Measurements from ENCODE around the gene ATE1. TPM values are rescaled to one million over a fixed set of nuclear protein-coding genes. Genes with fewer than 3 reads are reported as not detected.

ATE1 gene
- polyA plus RNA-seq, 2 of the 4 experiments (the other 2 are of a cell fraction), result 27.2 to 58.8 TPM

- Histone ChIP-seq H3K4me2 (peak overlapping the region; percentile 77), H3K9me3 (no peaks in the 10 kb centered on the region), H3K4me1 (peaks cover 44% of the 10 kb centered on the region), H3K27ac (peak overlapping the region; percentile 96 to 97), H3K4me3 (peak overlapping the region; percentile 88)
- peak; percentile 81 for ATAC-seq
- WGBS (ENCODE audit: missing lambda C conversion rate), result 3% methylated on average over 7 of the region's 48 CpGs
- DNase-seq (ENCODE audit: low read depth in 1 of 2, low spot score in 1 of 2), result peak in 1 of 2 experiments; percentile 77
- TF ChIP-seq HEYL (CRISPR knock-in tag; IDR thresholded peaks at IDR 0.05) (no peak), NFE2L2 (conservative IDR thresholded peaks at IDR 0.05; ENCODE audit: low read length) (no peak), EHMT2 (IDR thresholded peaks at IDR 0.05; ENCODE audit: low read depth) (no peak), RAD21 (conservative IDR thresholded peaks at IDR 0.05 in 1 of 2, IDR thresholded peaks at IDR 0.05 in 1 of 2) (0 out of 5 replicates have a peak, but pooled peaks of 1 of the 2 experiments have one; percentile 9), POLR2A (IDR thresholded peaks at IDR 0.05; ENCODE audit: low read length) (no peak; the same call in 1 of the 2 replicates), JUN (IDR thresholded peaks at IDR 0.05) (0 out of 5 replicates have a peak, but pooled peaks of 1 of the 2 experiments have one; percentile 12), PHF8 (IDR thresholded peaks at IDR 0.05; ENCODE audit: borderline replicate concordance, low read depth) (peak; percentile 22; the same call in 1 of the 2 replicates)
- FAIRE-seq, result no peak
- POLR2A ChIA-PET, result interaction anchor here (0.6 to 1.7 kb wide), 14 partner anchors 9 to 195 kb away, joined by 3 to 9 read pairs (median 4); partner anchors contain the start of gene NSMCE4A
- CTCF ChIA-PET, result interaction anchor here (0.6 to 1.4 kb wide), 5 partner anchors 21 to 216 kb away, joined by 3 read pairs; no protein-coding TSS in a partner anchor
Observed at GRCh38 chr10:121927318-121927840, 452 bp downstream of the ATE1 start.

GRCh38 chr10:121926671-121927317, 1.0 kb downstream of the ATE1 start:
- peak overlapping the region; percentile 88 for H3K4me3 ChIP-seq
- 1% methylated on average over 20 of the region's 20 CpGs for WGBS (ENCODE audit: missing lambda C conversion rate)
- ATAC-seq, result peak in 1 of 2 experiments; percentile 35; a peak in 3 of 6 replicates
- peak; percentile 31 to 74 for DNase-seq (ENCODE audit: low read depth in 1 of 2, low spot score in 1 of 2)
- H3K9me3 ChIP-seq, result no peaks in the 10 kb centered on the region
- ChIA-PET POLR2A (interaction anchor here (0.6 to 1.7 kb wide), 5 partner anchors 9 to 196 kb away, joined by 3 to 8 read pairs (median 6); partner anchors contain the start of gene NSMCE4A), CTCF (interaction anchor here (1.2 to 1.4 kb wide), 2 partner anchors 185 to 216 kb away, joined by 3 read pairs; no protein-coding TSS in a partner anchor)
- peaks cover 41% of the 10 kb centered on the region for H3K4me1 ChIP-seq
- FAIRE-seq, result no peak
- peak overlapping the region; percentile 96 to 97 for H3K27ac ChIP-seq
- H3K4me2 ChIP-seq, result peak overlapping the region; percentile 77
- TF ChIP-seq MAX (IDR thresholded peaks at IDR 0.05) (no peak), CEBPB (IDR thresholded peaks at IDR 0.05) (peak in 1 of 2 experiments; percentile 58; a peak in 1 of 4 replicates), PHF8 (IDR thresholded peaks at IDR 0.05; ENCODE audit: borderline replicate concordance, low read depth) (no peak), MAFK (IDR thresholded peaks at IDR 0.05; ENCODE audit: partially characterized antibody) (peak; percentile 5)

DNA sequence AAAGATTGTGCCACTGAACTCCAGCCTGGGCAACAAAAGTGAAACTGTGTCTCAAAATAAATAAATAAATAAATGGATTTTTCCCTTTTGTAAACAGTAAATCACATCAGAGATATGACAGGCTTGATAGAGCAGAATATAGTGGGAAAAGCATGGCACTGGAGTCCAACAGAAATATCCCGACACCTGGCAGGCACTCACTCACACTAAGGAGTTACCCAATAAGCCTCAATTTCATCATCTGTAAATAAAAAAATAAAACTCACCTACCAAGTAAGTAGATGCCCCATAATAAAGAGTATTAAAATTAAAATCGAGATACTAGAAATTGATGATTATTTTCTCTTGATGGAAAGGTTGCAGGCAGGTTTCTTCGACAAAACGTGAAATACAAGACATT, 1.7 kb downstream of the ATE1 start:
- TF ChIP-seq RARB (CRISPR knock-in tag; IDR thresholded peaks at IDR 0.05) (no peak), RNF2 (IDR thresholded peaks at IDR 0.05; ENCODE audit: borderline replicate concordance, low read depth) (no peak), EHF (CRISPR knock-in tag; IDR thresholded peaks at IDR 0.05) (no peak), ESRRA (IDR thresholded peaks at IDR 0.05; ENCODE audit: borderline replicate concordance, low read length) (no peak), SREBF2 (IDR thresholded peaks at IDR 0.05) (no peak), GATA3 (IDR thresholded peaks at IDR 0.05; ENCODE audit: borderline replicate concordance) (no peak), NR3C1 (IDR thresholded peaks at IDR 0.05) (no peak), MAX (IDR thresholded peaks at IDR 0.05) (no peak), FOXS1 (CRISPR knock-in tag; IDR thresholded peaks at IDR 0.05) (no peak), HOXA7 (CRISPR knock-in tag; IDR thresholded peaks at IDR 0.05) (no peak), SMC3 (IDR thresholded peaks at IDR 0.05) (no peak), JUN (IDR thresholded peaks at IDR 0.05) (no peak), ZNF302 (CRISPR knock-in tag; IDR thresholded peaks at IDR 0.05) (no peak)
- POLR2A ChIA-PET, result no interaction called here
- peak overlapping the region; percentile 88 for H3K4me3 ChIP-seq
- H3K4me1 ChIP-seq, result peaks cover 34% of the 10 kb centered on the region
- H3K4me2 ChIP-seq, result peak overlapping the region; percentile 77
- DNase-seq (ENCODE audit: low read depth in 1 of 2, low spot score in 1 of 2) (no peak), FAIRE-seq (no peak), ATAC-seq (no peak)
- peak overlapping the region; percentile 16 to 96; a peak in 3 of 6 replicates for H3K27ac ChIP-seq
- H3K9me3 ChIP-seq, result no peaks in the 10 kb centered on the region
- CTCF ChIA-PET, result interaction anchor here (1.6 kb wide), 1 partner anchor 26 kb away, joined by 3 read pairs; no protein-coding TSS in a partner anchor
- 60% methylated on average over 4 of the region's 4 CpGs for WGBS (ENCODE audit: missing lambda C conversion rate)

Data from A549 (cell line).